A172 (cell line): ENCODE data around the gene FBXO8. TPM values are rescaled to one million over a fixed set of nuclear protein-coding genes. Genes with fewer than 3 reads are reported as not detected.

Experiments used
- DNase-seq: peaks from one replicate; pipeline ENCODE4 v3.0.0-alpha.2; 2015; ENCODE audit warnings: low spot score
- total RNA-seq: library from RNA; depleted of rRNA; stranded (reverse); fragments of >200 nt; shearing (Covaris generic); gene quantifications from 2 replicates; pipeline ENCODE4 v1.2.3, GENCODE V29; 2014

Gene FBXO8
- total RNA-seq, 1 experiment from 2014 or later, result 13.9 TPM

- no peak for DNase-seq
These were observed 37.8 kb downstream of the FBXO8 start for GRCh38 chr4:174245714-174246113.

- peak; percentile 13 for DNase-seq
These were observed 39.0 kb downstream of the FBXO8 start for GRCh38 chr4:174244441-174244840.

- DNase-seq, result no peak
These were observed 42.3 kb downstream of the FBXO8 start for GRCh38 chr4:174241162-174241561.

- no peak for DNase-seq
These were observed 47.1 kb downstream of the FBXO8 start for GRCh38 chr4:174236359-174236758.

GRCh38 chr4:174230680-174231079 is 52.8 kb downstream of the FBXO8 start:
- no peak for DNase-seq

GRCh38 chr4:174230148-174230547 is 53.3 kb downstream of the FBXO8 start:
- DNase-seq, result no peak

GRCh38 chr4:174228988-174229387 is 54.5 kb downstream of the FBXO8 start:
- no peak for DNase-seq

GRCh38 chr4:174225349-174226049 is 58.0 kb downstream of the FBXO8 start:
- no peak for DNase-seq

- no peak for DNase-seq
These were observed 58.9 kb downstream of the FBXO8 start for GRCh38 chr4:174224550-174224949.

GRCh38 chr4:174222266-174222872 is 61.1 kb downstream of the FBXO8 start:
- peak; percentile 25 for DNase-seq

GRCh38 chr4:174218127-174218790 is 65.2 kb downstream of the FBXO8 start:
- peak; percentile 4 for DNase-seq

GRCh38 chr4:174217273-174218126 is 66.0 kb downstream of the FBXO8 start:
- peak; percentile 8 for DNase-seq

GRCh38 chr4:174216799-174217272 is 66.6 kb downstream of the FBXO8 start:
- DNase-seq, result no peak

GRCh38 chr4:174215961-174216680 is 67.3 kb downstream of the FBXO8 start:
- DNase-seq, result no peak

- DNase-seq, result no peak
These were observed 68.4 kb downstream of the FBXO8 start for GRCh38 chr4:174215057-174215456.

GRCh38 chr4:174214101-174214878 is 69.2 kb downstream of the FBXO8 start:
- no peak for DNase-seq

- no peak for DNase-seq
These were observed 69.8 kb downstream of the FBXO8 start for GRCh38 chr4:174213731-174214100.

GRCh38 chr4:174212061-174212460 is 71.4 kb downstream of the FBXO8 start:
- DNase-seq, result no peak

GRCh38 chr4:174211622-174212044 is 71.8 kb downstream of the FBXO8 start:
- DNase-seq, result no peak

- DNase-seq, result no peak
These were observed 72.4 kb downstream of the FBXO8 start for GRCh38 chr4:174210952-174211490.
